GM12891 (cell line): Measurements from ENCODE around the gene IL15RA.

Experiments
- PAX5 ChIP-seq: IDR thresholded peaks from 2 replicates; pipeline ENCODE4 v1.6.1; 2011; ENCODE audit warnings: low read length, moderate library complexity, mild to moderate bottlenecking; ENCODE audit not compliant: insufficient read depth, severe bottlenecking
- POLR2A ChIP-seq: IDR thresholded peaks from 2 replicates; pipeline ENCODE4 v1.6.1; 2011; ENCODE audit warnings: low read depth, low read length, control low read depth
- POLR2AphosphoS5 ChIP-seq: IDR thresholded peaks from 2 replicates; pipeline ENCODE4 v1.6.1; 2011; ENCODE audit warnings: low read depth, low read length, control low read depth
- POU2F2 ChIP-seq: IDR thresholded peaks from 2 replicates; pipeline ENCODE4 v1.6.1; 2011; ENCODE audit warnings: low read depth, mild to moderate bottlenecking, control low read depth, low read length, moderate library complexity
- TAF1 ChIP-seq: IDR thresholded peaks from 2 replicates; pipeline ENCODE4 v1.6.1; 2011; ENCODE audit warnings: low read depth, low read length, control low read depth

DNA sequence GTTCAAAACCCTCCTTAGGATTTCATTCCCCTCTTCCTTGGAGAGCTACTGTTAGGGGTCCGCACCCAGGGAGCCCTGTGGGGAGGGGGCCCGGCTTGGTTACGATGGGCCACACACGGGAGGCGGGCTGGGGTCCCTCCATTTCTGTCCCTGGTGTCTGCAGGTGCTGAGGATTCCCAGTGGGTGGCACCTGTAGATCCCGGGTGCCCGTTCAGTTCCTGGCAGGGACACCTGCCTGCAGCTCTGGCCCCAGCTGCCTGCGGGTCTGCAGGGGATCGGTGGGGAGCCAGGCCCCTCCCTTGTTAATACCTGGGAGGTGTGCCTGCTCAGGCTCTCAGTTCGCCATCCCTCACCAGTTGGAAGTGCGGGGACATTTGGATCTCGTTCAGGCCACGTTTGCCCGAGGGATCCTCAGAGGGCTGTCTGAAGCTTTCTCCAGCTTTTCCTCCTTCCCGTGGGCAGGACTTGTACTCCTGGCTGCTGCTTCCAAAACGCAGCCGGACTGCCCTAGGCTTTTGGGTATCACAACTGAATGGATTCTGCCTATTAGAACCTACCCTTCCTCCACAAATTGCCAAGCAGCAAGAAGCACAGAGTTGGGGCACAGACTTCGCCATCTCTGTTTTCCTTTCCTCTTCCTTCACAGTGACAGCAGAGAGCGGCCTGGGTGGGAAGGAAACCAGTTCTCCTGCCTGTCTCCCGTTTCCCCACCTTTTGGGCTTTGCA is 22.3 kb upstream of the IL15RA start:
- TF ChIP-seq POLR2A (no peak), POLR2AphosphoS5 (no peak), POU2F2 (no peak), TAF1 (no peak), PAX5 (no peak)
